ENCODE data around the gene PRPF19.
A peak's percentile ranks its signal among the peaks of the same experiment; 100 is the strongest.

PRPF19 gene

DNA sequence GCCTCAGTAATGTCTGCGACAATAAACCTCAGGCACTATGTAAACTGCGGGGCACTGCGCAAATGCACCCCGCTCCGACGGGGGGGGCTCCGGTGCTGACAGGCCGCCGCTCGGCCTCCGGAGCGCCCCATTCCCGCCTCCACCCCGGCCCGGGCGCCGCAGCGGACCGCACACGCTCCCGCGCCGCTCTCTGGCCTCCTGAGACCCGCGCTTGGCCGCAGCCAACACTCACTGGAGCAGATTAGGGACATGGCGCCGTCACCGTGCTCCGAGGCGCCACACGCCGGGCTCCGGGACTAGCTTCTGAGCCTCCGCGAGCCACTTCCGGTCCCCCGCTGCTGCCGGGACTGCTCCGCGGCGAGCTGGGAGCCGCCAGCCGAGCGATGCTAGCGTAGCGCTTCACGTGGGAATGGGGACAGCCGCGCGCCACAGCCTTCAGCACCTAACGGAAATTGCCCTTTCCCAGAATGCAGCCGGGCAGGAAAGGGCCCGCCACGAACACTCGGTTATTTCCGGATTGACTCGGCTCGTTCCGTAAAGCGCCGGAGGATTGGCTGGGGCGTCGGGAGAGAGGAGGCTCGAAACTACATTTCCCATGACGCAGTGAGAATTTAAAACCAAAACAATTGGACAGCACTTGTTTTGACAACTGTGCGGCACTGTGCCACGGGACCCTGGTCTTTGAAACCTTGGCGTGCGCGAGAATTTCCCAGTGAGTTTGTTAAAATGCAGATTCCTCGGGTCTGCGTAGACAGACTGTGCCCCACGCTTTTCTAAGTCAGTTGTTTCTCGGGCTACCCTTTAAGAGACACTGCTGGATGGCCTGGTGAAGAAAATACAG lies at the start of gene PRPF19:
TSS of gene PRPF19 (minus strand) at position 454 of the 841 bp plus-strand sequence. CDS start at position 251, 203 bp downstream.
- DNase-seq, result peak; percentile 96

DNA sequence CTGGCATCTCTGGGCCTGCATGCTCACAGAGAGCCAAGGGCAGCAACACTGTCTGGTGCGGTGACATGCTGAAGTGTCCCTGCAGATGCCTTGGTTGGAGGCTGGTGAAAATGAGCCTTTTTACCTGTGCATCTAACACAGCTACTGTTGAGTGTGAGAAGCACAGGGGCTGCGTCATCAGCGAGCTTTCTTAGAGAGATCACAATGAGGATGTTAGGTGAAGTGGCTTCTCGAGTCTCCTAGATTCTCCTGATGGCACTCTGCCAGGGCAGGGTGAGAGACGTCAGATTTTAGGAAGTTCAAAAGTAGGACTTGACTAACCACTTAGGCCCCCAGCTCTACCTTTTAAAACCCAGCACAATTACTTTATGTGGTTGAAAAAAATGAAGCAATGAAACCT lies 49.2 kb upstream of the PRPF19 start:
- no peak for DNase-seq

DNA sequence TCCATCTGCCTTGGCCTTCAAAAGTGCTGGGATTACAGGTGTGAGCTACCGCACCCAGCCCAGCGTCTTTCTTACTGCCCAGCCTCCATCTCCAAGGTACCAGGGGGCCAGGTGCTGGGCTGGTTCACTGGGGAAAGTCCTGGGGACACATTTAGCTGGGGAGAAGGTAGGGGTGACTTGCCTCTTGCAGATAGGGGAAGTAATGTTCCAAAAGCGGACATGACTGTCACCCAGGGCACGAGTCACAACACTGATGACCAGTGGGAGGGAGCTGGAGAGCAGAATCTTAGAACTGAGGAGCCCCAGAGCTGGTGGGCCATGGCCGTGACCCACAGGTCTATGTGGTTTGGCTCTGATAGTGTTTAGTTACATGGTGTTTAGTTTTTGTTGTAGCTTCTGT lies 48.0 kb upstream of the PRPF19 start:
- DNase-seq, result no peak

DNA sequence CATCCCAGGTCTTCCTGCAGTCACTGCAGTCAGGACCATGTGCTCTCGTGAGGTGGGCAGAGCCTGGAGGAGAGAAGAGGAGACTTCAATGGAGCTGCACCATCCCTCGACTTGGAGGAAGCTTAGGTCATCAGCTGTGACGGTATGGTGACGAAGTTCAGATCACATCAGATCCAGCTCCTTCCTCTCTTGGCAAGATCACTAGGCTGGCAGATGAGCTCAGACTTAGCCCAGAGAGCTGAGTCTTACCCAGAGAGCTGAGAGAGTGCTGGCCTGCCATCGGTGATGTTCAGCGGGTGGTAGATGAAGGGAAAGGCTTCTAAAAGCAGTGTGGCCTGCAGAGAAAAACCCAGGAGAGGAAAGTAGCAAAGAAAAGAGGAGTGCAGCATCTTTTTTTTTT lies 47.4 kb upstream of the PRPF19 start:
- no peak for DNase-seq

DNA sequence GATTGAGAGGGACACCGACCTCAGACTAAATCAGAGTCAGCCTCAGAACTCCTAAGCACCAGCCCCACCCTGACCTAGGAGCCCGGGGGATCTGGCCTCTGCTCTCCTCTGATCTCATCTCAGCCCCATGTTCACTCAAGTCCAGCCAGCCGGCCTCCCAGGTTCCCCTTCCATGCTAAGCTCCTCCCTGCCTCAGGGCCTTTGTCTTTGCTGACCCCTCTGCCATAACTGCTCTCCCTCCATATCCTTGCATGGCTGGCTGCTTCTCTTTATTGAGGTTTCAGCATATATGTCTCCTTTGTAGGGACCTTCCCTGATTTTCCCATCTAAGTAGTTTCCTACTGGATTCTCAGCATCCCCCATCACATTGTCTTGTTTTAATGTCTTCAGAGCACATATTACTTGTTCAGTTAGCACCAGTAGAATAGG lies 46.4 kb upstream of the PRPF19 start:
- DNase-seq, result no peak

DNA sequence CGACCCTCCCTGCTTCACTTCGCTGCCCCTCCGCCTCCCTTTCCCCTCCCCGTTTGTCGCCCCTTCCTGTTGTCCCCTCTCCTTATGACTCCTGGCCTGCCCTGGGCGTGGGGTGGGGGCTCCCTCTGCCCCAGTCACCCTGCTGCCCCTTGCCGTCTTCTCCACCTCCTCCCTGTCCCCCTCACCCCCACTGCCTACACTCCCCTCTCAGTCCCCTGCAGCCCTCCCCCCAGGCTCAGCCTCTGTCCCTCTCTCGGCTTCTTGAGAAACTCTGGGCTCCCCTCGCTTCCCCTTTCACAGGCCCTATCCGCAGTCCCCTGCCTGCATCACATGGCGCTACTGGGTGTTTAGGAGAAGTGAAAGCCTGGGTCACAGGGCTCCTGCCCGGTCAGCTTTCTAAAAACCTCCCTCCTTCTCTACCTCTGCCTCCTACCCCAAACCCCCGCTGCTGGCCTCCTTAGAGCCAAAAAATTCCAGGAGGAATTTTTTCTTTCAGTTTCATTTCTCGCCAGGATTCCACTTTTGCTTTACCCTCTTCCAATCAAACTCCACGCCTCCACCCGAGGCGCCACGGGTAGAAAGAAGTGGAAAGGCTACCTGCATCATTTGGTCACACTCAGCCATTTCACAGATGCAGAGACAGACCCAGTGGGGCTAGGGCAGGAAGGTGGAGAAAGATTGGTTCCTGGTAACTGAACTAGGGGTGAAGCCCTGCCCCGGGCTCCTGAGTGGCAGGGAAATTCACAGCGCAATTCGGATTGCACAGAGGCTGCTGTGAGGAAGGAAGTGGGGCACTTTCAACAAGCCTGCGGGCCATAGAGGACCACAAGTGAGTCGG lies 45.7 kb upstream of the PRPF19 start, which contains the start of gene SLC15A3:
TSS of gene SLC15A3 (minus strand) at position 273 of the 838 bp plus-strand sequence. CDS start 625 bp downstream, outside the sequence.
- DNase-seq, result no peak

DNA sequence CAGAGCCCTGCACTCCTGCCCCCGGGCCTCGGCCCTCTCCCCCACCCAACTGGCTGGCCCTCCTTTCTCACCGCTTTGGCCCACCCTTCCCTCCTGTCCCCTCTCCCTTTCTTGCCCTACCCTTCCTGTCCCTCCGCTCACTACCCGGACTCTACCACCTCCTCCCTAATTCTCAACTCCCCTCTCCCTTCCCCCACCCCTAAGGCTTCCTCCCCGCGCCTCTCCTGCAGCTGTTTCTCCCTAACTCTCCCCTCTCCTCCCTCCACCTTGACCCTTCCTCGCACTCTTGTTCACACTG lies 45.2 kb upstream of the PRPF19 start:
- no peak for DNase-seq

DNA sequence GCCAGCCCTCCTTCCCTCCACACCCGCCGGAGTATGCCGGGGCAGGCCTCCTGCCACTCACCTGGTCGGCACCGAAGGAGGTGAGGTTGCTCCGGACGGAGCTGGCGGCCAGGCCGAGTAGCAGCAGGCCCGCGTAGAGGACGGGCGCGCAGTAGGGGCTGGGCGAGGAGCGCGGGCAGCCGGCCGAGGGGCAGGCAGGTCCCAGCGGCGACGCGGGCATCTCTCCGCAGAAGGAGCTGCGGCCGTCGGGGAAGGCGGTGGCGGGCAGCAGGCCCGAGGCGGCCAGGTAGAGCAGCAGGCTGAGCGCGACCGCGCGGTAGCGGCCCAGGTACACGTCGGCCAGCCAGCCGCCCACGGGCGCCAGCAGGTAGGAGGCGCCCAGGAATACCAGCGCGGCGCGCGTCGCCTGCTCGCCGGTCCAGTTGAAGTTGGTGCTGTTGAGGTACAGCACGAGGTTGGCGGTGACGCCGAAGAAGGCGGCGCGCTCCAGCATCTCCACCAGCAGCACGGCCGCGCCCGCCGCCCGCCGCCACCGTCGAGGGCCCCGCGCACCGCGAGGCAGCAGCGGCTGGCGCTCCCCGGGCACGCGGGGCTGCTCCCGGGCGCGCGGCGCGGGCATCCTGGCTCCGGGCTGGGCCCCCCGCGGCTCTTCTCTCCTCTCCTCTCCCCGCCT lies 44.7 kb upstream of the PRPF19 start:
- DNase-seq, result no peak

DNA sequence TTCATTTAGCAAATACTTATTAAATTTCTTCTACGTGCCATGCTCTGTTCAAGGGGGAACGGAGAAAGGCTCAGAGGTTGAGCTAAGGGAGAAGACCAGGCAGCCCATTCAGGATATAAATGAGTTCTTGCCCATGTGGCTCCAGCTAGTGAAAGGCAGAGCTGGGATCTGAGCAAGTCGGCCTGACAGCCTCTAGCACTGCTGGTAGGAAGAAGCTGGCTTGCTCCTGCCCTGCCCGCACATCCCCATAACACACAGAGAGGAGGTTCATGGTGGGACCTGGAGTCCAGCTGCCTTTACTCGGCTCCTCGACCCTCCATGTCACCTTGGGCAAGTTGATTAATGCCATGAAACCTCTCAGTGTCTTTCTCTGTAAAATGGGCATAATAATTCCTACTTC lies 43.6 kb upstream of the PRPF19 start:
- no peak for DNase-seq

DNA sequence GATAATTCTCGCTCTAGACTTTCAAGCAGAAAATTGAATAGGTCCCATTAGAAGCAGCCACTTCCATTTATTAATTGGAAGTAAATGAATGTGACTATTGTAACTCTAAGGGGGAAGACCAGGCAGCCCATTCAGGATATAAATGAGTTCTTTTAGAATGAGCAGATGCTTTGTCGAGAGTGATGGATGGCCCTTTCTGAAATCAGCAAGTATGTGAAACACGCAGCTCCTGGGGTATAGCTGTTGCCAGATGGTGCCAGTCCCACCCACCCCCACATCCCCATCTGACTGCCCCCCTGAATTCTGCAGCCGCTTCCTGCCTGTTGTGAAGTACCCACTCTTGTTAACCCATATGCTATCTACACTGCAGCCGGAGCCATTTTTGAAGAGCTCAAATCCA lies 41.9 kb upstream of the PRPF19 start:
- DNase-seq, result no peak

DNA sequence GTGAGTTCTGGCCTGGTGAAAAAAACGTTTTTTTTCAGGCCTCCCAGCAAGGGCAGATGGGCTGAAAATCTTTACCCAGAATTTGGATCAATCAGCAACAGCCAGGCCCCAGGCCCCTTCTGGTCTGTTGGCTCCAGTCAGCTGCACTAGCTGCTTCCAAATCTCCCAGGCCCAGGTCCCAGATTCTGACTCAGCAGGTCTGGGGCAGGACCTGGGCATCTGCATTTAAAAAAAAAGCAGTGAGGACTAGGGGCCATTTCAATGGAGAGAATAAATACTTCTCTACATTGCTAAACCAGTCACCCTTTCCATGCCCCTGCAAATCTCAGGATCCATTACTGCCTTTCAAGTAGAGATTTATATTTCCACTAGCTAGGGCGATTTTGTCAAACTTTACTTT lies 41.3 kb upstream of the PRPF19 start:
- no peak for DNase-seq

DNA sequence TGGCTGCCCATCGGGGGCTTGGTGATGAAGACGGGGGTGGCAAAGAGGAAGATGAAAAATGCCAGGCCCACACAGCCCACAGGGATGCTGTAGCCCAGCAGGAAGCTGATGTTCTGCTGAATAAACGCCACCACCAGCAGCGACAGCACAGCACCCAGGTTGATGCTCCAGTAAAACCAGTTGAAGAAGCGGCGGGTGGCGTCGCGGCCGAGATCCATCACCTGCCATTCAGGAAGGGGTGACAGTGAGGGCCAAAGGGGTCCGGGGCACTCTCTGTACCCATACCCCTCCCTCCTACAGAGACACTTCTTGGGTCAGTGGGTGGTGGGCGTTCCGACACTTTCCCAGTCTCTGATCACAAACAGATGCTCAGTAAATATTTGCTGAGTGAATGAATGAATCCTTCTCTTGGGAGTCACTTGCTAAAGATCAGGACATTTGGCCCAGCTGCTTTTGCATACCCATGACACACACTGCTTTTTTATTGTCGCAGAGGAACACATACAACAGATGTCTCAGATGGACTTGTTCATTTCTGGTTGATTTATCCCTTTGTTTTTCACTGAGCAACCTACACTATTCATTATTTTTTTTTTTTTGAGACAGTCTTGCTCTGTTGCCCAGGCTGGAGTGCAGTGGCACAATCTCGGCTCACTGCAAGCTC lies 40.3 kb upstream of the PRPF19 start:
- no peak for DNase-seq

DNA sequence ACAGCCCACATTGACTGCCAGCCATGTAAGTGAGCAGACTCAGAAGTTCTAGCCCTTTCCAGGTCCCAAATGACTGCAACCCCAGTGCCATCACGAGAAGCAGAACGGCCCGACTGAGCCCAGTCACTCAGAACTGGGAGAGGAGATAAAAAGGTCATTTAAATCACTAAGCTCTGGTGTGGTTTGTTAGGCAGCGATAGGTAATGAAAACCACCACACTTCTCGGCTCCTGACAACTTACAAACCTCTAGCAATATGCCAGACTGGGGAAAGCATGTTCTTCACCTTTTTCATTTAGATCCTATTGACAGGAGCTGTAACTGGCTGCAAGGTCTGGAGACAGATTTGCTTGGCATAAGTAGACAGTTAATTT lies 38.9 kb upstream of the PRPF19 start:
- no peak for DNase-seq

DNA sequence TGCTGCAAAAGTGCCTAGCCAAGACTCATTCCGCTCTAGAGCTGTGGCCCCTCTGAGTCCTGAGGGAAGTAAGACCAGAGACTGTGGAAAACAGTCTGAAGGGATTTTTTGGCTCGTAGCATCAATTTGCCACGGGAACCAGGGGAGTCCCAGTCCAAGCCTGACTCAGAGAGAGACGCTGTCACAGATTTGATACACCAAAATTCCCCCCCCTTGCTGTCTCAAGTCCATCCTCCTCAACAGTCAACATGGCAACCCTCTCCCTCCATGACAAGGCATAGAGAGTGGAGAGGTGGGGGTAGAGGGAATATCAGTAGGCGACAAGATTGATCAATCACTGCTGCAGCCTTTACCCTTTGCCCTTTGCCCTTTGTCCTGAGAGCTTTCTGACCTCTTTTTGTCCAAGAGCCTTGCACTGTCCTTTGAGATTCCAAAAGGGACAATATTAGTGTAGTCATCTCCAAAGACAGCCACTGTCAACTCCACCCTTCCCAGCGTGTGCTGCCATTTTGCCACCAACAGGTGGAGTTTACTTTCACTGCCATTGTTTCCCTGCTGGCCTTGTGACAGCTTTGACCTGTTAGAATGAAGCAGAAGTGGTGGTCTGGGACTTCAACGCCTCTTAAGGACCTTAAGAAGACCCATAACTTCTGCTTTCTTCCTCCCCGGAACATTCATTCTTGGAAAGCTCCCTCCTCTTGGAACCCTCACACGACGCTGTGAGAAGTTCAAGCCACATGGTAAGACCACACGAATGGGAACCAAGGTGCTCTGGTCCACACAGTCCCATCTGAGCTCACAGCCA lies 38.3 kb upstream of the PRPF19 start:
- no peak for DNase-seq

DNA sequence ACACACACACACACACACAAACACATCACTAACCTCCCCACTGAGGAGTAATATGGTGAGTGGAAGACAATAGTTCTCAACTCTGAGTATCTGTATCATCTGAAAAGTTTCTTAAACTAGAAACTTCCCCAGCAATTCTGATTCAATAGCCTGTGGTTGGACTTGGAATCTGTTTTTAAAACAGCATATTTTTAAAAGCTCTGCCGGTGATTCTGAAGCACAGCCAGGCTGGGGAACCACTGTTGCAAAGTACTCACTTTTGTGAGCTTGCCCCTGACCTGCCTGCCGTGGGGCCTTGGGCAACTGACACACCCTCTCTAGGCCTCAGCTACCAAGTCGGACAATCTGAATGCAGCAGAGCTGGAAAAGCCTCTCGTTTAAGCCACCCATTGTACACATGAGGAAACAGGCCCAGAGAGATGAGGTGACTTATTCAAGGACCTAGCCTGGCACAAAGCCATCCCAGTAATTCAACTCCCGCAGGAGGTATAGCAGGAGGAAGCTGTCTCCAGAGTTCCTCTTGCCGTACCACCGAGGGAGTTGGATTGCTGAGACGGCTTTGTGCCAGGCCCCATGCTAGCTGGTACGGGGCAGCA lies 36.7 kb upstream of the PRPF19 start:
- peak; percentile 57 for DNase-seq

DNA sequence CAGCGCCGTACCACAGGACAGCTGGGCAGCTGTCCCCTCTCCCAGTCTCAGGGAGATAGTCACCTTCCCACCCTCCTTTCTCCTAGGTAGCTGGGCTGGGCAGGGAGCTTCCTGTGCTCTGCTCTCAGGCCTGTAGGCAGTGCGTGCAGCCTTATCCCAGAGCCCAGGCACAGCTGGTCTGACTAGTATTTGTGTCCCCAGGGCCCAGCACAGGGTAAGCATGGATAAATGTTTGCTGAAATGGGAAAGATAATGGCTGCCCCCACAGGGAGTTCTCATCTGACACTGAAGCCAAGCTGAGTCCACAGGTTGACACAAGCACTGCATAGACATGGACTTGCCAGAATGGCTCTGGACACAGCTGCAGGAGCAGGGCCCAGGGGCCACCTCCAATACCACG lies 35.8 kb upstream of the PRPF19 start:
- DNase-seq, result no peak

DNA sequence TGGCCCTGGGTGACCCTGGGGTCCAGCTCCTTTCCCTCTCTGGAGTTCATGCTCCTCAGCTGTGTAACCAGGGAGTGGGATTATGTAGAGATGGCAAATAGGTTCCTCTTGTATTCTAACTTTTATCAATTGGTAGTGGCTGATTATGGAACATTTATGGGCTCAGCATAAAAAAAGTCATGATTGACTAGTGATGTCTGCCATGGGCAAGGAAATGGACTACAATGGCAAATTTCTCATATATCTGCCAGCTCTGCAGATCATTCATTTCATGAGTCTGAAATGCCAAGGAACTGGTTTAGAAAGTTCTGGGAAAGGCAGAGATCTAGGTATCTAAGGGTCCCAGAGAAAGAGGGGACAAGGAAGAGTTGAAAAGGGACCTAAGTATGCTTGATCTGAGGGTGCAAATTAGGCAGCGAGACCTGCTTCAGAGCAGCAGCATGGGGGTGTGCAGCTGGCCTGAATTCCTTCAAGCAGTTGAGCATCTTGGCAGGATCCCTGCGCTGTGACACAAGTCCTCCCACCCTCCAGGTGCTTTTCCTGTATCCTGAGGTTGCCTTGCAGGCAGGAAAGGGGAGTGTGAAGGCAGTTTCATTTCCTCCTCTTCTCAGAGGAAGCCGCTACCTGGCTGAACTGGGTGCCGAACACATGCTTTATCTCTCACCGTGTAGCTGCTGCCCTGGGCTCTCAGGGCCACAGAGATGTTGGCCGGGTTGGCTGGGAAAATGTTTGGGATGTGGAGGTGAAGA lies 35.2 kb upstream of the PRPF19 start:
- DNase-seq, result no peak

DNA sequence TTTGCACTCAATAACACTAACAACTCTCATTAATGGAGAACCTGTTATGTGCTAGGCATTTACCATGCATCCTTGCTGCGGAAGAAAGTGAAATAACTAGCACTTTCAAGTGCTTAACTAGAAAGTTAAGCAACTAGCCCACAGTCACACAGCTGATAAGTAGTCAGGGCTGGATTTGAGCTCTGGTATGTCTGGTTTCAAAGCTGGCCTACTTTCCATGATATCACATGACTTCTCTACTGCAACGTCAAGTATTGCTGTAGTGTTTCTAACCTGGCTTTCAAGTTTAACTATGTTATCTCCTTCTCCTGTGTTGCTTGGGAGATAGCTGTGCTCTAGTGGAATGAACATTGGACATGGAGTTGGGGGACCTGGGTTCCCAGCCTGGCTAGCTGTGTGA lies 33.5 kb upstream of the PRPF19 start:
- no peak for DNase-seq

DNA sequence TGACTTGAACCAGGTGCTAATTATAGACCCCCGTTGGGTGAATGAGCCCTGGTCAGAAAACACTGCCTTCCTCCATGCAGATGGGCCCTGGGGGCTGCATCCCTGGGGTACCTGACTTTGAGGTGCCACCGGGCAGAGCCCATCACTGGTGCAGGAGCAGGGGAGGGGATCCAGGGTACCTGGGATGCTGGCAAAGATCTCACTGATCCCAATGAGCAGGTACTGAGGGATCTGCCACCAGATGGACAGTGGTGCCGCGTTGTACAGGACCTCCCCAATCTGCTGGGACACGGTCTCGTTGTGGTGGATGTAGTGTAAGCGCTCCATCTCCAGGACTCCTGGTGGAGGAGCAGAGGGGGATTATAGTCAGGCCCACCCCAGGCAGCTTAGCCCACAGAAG lies 32.9 kb upstream of the PRPF19 start:
- DNase-seq, result no peak

DNA sequence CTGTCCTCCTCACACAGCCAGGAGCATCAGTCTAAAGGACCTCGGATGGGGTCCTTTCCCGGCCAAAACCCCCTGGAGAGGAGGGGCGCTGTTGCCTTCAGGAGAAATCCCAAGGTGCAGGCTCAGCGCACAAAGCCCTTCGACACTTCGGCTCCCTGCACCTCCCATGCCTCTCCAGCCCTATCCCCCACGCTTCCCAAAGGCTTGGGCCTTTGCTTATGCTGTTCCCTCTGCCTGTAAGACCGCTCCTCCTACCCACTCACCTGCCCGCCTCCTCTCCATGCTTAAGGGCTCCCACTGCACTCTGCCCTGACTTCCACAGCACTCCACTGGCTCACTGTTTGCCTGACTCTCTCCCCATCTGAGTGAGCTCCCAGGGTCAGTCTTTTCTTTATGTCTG lies 32.1 kb upstream of the PRPF19 start:
- no peak for DNase-seq

DNA sequence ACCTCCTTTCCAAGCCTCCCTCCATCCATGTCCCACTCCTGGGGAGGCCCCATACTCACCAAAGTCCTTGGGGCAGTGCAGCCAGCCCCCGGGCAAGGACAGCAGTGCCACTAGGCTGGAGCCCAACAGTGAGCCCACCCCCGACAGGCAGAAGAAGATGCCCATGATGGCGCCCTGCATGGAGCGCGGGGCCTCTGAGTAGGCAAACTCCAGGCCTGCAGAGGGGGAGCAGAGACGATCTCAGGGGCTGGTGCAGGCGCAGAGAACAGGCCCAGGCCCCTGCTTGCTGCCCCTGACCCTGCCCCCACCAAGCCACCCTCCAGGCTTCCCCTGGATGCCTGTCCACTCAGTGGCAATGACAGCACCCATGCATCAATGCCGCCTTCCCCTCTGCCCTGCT lies 31.4 kb upstream of the PRPF19 start:
- DNase-seq, result no peak
